ENCODE data around the gene ABCA5.

- TF ChIP-seq CTCF (IDR thresholded peaks at IDR 0.05) (no peak), POLR2A (IDR thresholded peaks at IDR 0.05) (no peak)
Measured at GRCh38 chr17:69246202-69246601, 80.7 kb downstream of the ABCA5 start.
